Left lung (tissue), 10 donors: Measurements from ENCODE around the gene CLDND2. TPM values are rescaled to one million over a fixed set of nuclear protein-coding genes. Genes with fewer than 3 reads are reported as not detected.

ENCODE experiments used
- ATAC-seq: fragments of 200-7000 bp; cut with Tn5 transposase; one replicate; pipeline ENCODE4 v1.9.1; 2020; ENCODE audit warnings: moderate library complexity
- DNase-seq, 4 donors: peaks; one replicate each; pipeline ENCODE4 v3.0.0-alpha.2; 2013 to 2020
- H3K27ac ChIP-seq, 2 donors: fragments of 200-600 bp; sonication (generic) in 1 of 2; one replicate each; pipeline versions ENCODE4 v1.5.0 to v1.8.0; 2020 to 2021
- H3K27me3 ChIP-seq, 2 donors: fragments of 200-600 bp; sonication (generic) in 1 of 2; one replicate each; pipeline versions ENCODE4 v1.5.0 to v1.8.0; 2020 to 2021
- H3K36me3 ChIP-seq, 2 donors: fragments of 200-600 bp; sonication (generic) in 1 of 2; one replicate each; pipeline versions ENCODE4 v1.5.0 to v1.8.0; 2020 to 2021
- H3K4me1 ChIP-seq, 2 donors: fragments of 200-600 bp; one replicate each; pipeline ENCODE4 v1.8.0; 2021
- H3K4me3 ChIP-seq, 2 donors: fragments of 200-600 bp; sonication (generic) in 1 of 2; one replicate each; pipeline versions ENCODE4 v1.5.0 to v1.8.0; 2020 to 2021; ENCODE audit warnings: mild to moderate bottlenecking in 1 of 2
- H3K9me3 ChIP-seq, 2 donors: fragments of 200-600 bp; sonication (generic) in 1 of 2; one replicate each; pipeline versions ENCODE4 v1.5.0 to v1.8.0; 2020 to 2021
- intact Hi-C, 2 donors: fragments of 100-400 bp; cut with DNase I; formaldehyde crosslinking; loops; one replicate each; pipeline versions ENCODE4 v1.11.2 to v1.14.2; 2022
- polyA plus RNA-seq, 6 donors: library from polyadenylated mRNA; unstranded; fragments of 120-200 nt; gene quantifications; one replicate each; pipeline ENCODE4 v1.2.1, GENCODE V29; 2013; ENCODE audit not compliant: insufficient read length in 6 of 6
- total RNA-seq, 2 donors: library from RNA; stranded (reverse); fragmentation: NEBNext Ultra II Directional; extraction: Animal tissue kit (Norgen Biotek cat#: 25700); gene quantifications; one replicate each; pipeline ENCODE4 v1.2.1, GENCODE V29; 2021
- TF ChIP-seq, protein P1 (sequence below), 2 donors: fragments of 200-600 bp; sonication (generic) in 1 of 2; IDR thresholded peaks; one replicate each; pipeline versions ENCODE4 v1.5.0 to v1.8.0; 2021; ENCODE audit warnings: antibody characterized with exemption in 2 of 2
- donor health status: DM: no; HTN: yes; CAD: no.
- donor health status: DM: no; HTN: no; CAD: no.

CLDND2 gene
- total and polyA plus RNA-seq, 8 donors = 0.92 to 1.9 (median 1.4) TPM

DNA sequence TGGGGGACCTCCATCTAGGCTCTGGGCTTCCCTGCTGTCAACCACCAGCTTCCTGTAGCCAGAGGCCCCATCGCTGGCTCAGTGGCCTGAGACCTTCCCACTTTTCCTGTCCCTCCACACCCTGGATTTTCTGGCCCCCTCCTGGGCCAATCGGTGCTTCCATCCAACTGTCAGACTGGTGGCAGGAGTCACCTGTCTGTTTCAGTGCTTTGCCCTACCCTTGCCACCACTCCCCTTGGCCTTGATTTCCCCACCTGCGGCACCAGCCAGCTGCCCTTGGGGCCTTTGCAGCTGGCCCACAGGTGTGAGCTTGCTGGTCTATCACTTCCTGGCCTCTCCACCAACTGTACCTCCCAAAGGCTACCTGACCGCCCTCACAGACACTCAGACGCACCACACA lies 39.4 kb downstream of the CLDND2 start:
- intact Hi-C loops = no loop called here
- peaks cover 4 to 12% of the 10 kb centered on the region in 2 donors for H3K4me1 ChIP-seq
- TF ChIP-seq, protein P1, sequence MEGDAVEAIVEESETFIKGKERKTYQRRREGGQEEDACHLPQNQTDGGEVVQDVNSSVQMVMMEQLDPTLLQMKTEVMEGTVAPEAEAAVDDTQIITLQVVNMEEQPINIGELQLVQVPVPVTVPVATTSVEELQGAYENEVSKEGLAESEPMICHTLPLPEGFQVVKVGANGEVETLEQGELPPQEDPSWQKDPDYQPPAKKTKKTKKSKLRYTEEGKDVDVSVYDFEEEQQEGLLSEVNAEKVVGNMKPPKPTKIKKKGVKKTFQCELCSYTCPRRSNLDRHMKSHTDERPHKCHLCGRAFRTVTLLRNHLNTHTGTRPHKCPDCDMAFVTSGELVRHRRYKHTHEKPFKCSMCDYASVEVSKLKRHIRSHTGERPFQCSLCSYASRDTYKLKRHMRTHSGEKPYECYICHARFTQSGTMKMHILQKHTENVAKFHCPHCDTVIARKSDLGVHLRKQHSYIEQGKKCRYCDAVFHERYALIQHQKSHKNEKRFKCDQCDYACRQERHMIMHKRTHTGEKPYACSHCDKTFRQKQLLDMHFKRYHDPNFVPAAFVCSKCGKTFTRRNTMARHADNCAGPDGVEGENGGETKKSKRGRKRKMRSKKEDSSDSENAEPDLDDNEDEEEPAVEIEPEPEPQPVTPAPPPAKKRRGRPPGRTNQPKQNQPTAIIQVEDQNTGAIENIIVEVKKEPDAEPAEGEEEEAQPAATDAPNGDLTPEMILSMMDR (IDR thresholded peaks at IDR 0.05) = no peak
- H3K27ac ChIP-seq = no peak overlapping the region
- ATAC-seq = no peak
- DNase-seq = no peak
- no peak overlapping the region for H3K4me3 ChIP-seq
- peaks cover 22 to 61% of the 10 kb centered on the region in 2 donors for H3K27me3 ChIP-seq
- no peaks in the 10 kb centered on the region for H3K36me3 ChIP-seq
- no peaks in the 10 kb centered on the region for H3K9me3 ChIP-seq

DNA sequence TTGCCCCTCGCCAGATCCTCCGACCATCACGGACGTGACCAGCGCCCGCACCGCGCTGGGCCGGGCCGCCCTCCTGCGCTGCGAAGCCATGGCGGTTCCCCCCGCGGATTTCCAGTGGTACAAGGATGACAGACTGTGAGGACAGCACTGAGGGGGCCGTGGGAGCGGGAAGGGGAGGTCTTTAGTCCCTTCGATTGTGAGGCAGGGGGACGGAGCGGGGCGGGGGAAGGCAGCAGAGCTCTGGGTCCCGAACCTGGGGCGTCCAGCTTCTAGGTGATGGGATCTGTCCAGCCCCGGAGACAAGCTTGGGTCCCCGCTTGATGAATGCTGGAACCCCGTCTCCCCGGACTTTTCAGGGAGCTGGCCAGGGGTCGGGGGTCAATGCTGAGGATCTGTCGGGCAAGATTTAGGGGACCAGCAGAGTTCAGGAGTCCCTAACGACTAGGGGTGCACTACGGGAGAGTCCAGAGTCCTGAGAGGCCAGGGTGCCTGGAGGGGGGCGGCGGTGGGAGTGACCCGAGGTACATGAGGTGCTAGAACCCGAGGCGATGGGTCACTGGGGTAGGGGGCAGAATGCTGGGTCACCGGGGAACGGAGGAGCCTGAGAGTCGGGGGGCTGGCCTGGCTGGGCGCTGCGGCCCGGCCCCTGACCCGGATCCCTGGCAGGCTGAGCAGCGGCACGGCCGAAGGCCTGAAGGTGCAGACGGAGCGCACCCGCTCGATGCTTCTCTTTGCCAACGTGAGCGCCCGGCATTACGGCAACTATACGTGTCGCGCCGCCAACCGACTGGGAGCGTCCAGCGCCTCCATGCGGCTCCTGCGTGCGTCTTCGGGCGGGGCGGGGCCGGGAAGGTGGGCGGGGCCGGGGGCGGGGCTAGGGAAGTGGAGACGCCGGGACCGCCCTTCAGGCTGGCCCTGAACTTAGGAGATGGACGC lies 41.5 kb downstream of the CLDND2 start:
- ATAC-seq = peak; percentile 87
- Histone ChIP-seq H3K4me1 (peaks cover 4 to 12% of the 10 kb centered on the region in 2 donors), H3K36me3 (no peaks in the 10 kb centered on the region), H3K27ac (no peak overlapping the region), H3K4me3 (peak overlapping the region in 1 of 2 donors; percentile 14), H3K9me3 (no peaks in the 10 kb centered on the region), H3K27me3 (peaks cover 22 to 79% of the 10 kb centered on the region in 2 donors)
- DNase-seq = peak in 3 of 4 donors; percentile 32 to 84 (median 58)
- intact Hi-C loops = no loop called here
- TF ChIP-seq, protein P1 (IDR thresholded peaks at IDR 0.05) = no peak

GRCh38 chr19:51326216-51327065 lies 42.4 kb downstream of the CLDND2 start:
- Histone ChIP-seq H3K27me3 (peaks cover 22 to 79% of the 10 kb centered on the region in 2 donors), H3K36me3 (no peaks in the 10 kb centered on the region), H3K4me1 (peaks cover 4 to 12% of the 10 kb centered on the region in 2 donors), H3K27ac (no peak overlapping the region), H3K9me3 (no peaks in the 10 kb centered on the region), H3K4me3 (no peak overlapping the region)
- ATAC-seq = no peak
- no peak for DNase-seq
- TF ChIP-seq, protein P1 (IDR thresholded peaks at IDR 0.05) = no peak
- intact Hi-C loops = no loop called here

- H3K9me3 ChIP-seq = no peaks in the 10 kb centered on the region
- H3K36me3 ChIP-seq = no peaks in the 10 kb centered on the region
- TF ChIP-seq, protein P1 (IDR thresholded peaks at IDR 0.05) = no peak
- H3K27me3 ChIP-seq = peaks cover 22 to 87% of the 10 kb centered on the region in 2 donors
- H3K27ac ChIP-seq = no peak overlapping the region
- DNase-seq = no peak
- peaks cover 4 to 12% of the 10 kb centered on the region in 2 donors for H3K4me1 ChIP-seq
- no peak overlapping the region for H3K4me3 ChIP-seq
- intact Hi-C loops = no loop called here
- no peak for ATAC-seq
Observed at GRCh38 chr19:51325161-51325976, 43.4 kb downstream of the CLDND2 start.
